ENCODE results near the gene SLC9A9.

- TF ChIP-seq, protein P1, sequence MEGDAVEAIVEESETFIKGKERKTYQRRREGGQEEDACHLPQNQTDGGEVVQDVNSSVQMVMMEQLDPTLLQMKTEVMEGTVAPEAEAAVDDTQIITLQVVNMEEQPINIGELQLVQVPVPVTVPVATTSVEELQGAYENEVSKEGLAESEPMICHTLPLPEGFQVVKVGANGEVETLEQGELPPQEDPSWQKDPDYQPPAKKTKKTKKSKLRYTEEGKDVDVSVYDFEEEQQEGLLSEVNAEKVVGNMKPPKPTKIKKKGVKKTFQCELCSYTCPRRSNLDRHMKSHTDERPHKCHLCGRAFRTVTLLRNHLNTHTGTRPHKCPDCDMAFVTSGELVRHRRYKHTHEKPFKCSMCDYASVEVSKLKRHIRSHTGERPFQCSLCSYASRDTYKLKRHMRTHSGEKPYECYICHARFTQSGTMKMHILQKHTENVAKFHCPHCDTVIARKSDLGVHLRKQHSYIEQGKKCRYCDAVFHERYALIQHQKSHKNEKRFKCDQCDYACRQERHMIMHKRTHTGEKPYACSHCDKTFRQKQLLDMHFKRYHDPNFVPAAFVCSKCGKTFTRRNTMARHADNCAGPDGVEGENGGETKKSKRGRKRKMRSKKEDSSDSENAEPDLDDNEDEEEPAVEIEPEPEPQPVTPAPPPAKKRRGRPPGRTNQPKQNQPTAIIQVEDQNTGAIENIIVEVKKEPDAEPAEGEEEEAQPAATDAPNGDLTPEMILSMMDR (IDR thresholded peaks at IDR 0.05), result peak; percentile 86
- TF ChIP-seq EZH2 (IDR thresholded peaks at IDR 0.05) (no peak), EZH2phosphoT487 (IDR thresholded peaks at IDR 0.05) (no peak)
Measured at GRCh38 chr3:143674100-143674968, 173.9 kb downstream of the SLC9A9 start.

Measured in neural progenitor cell (in vitro differentiated cells).